OCI-M2 (cell line): ENCODE measurements around the gene G0S2.

ENCODE experiments used
- DNase-seq: peaks from one replicate; lab custom pipeline; 2025; ENCODE audit not compliant: unreplicated experiment; lab: John Stamatoyannopoulos, UW

The G0S2 gene

GRCh38 chr1:209715314-209715713 is 40.1 kb downstream of the G0S2 start:
- DNase-seq, result no peak

GRCh38 chr1:209717818-209718217 is 42.6 kb downstream of the G0S2 start:
- DNase-seq, result no peak

GRCh38 chr1:209720326-209720725 is 45.1 kb downstream of the G0S2 start:
- no peak for DNase-seq

GRCh38 chr1:209720826-209721225 is 45.6 kb downstream of the G0S2 start:
- no peak for DNase-seq

- no peak for DNase-seq
These were observed 46.1 kb downstream of the G0S2 start for GRCh38 chr1:209721323-209721722.

- DNase-seq, result no peak
These were observed 48.1 kb downstream of the G0S2 start for GRCh38 chr1:209723265-209723664.

- DNase-seq, result no peak
These were observed 48.8 kb downstream of the G0S2 start for GRCh38 chr1:209723756-209724693.
